DMS53 treated with DMSO at 0.1 percent for 48 hours (cell line): ENCODE measurements around the gene TP73.

ENCODE experiments used
- DNase-seq: peaks from one replicate; lab custom pipeline; 2025; ENCODE audit not compliant: unreplicated experiment; lab: John Stamatoyannopoulos, UW

TP73 gene

GRCh38 chr1:3671371-3672180 lies 19.3 kb downstream of the TP73 start:
- DNase-seq = no peak

DNA sequence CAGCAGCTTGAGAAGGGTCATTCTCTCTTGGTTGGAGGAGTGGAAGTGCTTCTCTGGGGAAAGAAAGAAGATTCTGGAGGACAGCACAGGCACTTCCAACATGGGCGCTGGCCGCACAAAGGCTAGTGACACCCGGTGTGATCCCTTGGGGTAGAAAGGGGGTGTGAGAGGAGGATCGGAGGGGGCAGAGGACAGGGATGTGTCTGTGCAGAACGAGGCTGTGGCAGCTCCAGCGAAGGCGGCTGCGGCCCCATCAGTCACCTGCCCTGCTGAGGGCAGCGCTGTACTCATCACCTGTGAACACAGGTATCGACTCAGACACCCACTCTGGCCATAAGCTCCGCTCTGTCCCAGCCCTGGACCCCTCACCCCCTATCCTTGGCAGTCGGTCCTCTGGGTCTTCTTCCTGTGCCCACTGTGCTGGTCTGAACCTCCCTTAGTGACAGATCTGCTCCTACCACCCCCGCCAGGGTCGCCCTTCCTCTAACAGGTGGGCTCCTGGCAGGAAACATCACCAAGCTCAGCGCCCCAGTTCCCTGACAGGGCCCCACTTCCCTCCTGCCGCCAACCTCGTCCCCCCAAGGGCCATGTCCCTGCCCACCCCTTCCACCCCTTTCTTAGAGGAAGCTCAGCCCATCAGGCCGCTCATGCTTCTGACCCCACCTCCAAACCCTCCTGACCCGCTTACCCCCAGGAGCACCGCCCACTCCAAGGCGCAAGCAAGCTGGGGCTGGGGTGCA lies 20.1 kb downstream of the TP73 start:
- DNase-seq = no peak

DNA sequence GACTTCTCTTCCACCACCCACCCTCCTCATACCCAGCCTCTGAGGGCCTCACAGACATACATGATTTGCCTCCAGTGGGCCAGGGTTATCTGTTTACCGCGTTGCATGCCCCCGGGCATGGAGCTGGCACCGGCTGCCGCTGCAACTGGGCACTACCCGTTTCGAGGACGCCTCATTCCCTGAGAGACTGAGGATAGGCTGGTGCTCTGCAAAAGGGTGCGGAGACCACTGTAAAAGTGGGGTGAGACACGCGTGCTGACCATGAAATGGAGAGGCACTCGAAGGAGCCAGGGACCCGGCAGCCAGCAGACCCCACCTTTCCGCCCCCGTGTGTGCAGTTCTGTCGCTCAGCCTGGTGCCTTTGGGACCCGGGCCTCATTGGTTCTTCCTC lies 20.6 kb downstream of the TP73 start:
- no peak for DNase-seq

GRCh38 chr1:3673381-3674099 lies 21.2 kb downstream of the TP73 start:
- DNase-seq = no peak

- DNase-seq = no peak
These were observed 22.1 kb downstream of the TP73 start for GRCh38 chr1:3674100-3675094.

DNA sequence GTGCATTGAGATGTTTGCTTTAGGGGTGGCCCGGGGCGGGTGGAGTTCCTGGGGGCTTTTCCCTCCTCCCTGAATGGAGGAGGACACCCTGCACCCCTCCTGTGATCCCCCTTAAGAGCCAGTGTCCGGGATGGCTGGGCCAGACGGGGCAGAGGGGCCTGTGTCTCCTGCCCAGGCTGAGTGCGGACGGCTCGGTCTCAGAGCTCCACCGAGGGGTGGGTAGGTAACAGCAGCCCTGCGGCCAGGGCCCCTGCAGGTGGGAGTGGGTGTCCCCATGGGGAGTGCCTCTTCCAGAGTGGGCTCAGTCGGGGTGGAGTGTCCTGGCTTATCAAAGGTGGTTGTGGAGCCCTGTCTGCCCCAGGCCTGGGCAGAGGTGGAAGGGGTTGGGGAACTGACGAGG lies 23.1 kb downstream of the TP73 start:
- no peak for DNase-seq

GRCh38 chr1:3676581-3677470 lies 24.5 kb downstream of the TP73 start:
- no peak for DNase-seq

- DNase-seq = no peak
These were observed 25.2 kb downstream of the TP73 start for GRCh38 chr1:3677484-3677883.

- DNase-seq = no peak
These were observed 26.2 kb downstream of the TP73 start for GRCh38 chr1:3678361-3679097.

DNA sequence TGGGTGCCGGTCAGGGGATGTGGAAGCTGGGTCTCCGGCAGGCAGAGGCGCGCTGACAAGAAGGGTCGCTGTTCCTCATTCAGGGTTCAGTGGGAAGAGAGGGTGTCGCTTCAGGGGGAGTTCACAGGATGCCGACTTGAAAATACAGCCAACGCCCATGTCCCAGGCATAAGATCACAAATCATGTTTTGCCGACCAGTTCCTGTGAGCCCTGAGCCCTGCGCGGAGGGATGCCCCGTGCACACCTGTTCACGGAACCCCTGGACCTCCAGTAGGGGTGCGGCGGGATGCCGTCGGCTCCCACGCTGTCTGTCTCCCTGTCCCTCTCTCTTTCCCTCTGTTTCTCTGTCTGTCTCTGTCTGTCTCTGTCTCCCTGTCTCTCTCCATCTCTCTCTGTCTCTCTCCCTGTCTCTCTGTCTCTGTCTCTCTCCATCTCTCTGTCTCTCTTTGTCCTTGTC lies 26.8 kb downstream of the TP73 start:
- DNase-seq = no peak

DNA sequence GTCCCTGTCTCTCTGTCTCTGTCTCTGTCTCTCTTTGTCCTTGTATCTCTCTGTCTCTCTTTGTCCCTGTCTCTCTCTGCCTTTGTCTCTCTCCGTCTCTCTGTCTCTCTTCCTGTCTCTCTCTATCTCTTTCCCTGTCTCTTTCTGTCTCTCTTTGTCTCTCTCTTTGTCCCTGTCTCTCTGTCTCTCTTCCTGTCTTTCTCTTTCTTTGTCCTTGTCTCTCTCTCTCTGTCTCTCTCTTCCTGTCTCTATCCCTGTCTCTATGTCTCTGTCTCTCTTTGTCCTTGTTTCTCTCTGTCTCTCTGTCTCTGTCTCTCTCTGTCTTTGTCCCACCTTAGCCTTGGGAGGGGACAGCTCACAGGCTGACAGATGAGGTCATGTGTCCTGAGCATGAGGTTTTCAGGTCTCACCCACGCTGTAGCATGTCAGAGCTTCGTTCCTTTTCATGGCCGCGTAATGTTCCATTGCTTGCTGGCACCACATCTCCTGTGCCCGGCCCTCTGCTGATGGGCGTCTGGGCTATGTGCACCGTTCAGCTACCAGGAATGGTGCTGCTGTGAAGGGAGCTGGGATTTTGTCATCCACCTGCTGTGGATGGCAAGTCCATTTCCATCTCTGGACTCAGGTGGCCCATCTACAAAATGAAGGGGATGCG lies 27.6 kb downstream of the TP73 start:
- no peak for DNase-seq

- no peak for DNase-seq
These were observed 28.3 kb downstream of the TP73 start for GRCh38 chr1:3680488-3681230.

DNA sequence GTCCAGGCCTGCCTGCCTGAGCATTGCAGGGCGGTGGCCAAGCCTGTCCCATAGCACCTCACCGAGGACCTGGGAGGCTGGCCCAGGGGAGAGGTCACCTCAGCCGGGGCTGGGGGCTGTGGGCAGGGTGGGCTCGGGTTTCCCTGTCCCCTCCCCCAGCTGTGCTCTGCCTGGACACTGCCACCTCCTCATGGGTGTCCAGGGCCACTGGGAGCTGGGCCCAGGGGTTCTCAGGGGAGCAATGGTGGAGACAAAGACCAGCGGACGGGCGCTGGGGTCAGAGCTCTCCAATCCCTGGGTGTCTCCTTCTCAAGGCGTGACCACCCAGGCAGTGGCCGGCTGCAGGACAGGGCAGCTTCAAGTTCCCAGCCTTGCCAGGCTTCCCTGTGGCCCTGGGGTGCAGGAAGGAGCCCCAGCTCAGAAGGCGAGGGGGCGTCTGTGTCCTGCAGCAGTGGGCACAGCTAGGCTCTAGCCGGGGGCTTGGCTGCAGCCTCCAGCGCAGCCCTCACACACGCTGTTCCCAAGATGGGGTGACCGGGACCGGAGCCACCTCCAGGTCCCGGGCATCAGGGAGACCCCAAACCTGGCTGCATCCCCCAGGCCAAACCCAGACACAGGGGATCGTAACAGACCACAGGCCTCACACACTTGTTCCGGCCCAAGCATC lies 29.0 kb downstream of the TP73 start:
- DNase-seq = no peak

DNA sequence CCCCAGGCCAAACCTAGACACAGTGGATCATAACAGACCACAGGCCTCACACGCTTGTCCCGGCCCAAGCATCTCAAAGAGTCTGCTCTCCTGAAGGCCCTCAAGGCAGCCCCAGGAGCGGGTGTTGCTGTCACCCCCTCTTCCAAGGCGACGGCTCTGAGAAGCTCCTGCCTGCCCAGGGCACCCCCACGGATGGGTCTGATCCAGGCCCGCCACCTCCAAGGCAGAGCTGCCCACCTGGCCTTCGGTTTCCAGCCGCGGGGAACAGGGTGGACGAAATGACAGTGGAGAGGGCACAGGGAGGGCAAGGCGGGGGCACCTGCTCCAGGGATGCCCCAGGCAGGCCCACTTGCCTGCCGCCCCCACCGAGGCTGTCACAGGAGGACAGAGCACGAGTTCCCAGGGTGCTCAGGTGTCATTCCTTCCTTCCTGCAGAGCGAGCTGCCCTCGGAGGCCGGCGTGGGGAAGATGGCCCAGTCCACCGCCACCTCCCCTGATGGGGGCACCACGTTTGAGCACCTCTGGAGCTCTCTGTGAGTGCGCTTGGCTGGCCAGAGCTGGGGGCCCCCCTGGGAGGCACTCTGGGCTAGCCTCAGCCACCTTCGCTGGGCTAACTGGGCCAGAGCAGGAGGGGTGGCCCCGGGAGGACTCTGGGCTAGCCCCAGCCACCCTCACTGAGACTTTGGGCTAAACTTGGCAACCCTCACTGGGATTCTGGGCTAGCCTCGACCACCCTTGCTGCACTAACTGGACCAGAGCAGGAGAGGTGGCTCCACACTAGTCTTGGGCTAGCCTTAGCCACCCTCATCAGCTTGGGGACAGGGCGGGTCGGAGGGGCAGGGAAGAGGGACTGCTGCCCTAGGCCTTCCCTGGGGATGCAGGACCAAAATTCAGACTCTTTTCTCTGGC lies 29.8 kb downstream of the TP73 start:
- no peak for DNase-seq

DNA sequence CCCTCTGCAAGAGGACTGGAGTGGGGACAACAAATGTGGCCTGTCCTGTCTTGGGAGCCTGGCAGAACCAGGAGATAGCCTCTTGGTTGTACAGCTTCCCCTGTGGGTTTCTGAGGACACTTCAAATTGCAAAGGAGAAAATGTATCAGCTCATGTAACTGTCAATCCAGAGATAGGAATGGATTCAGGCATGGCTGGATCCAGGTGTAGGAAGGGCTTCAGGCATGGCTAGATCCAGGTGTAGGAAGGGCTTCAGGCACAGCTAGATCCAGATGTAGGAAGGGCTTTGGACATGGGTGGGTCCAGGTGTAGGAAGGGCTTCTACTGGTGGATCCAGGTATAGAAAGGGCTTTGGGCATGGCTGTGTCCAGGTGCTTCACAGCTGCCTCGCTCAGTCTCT lies 30.9 kb downstream of the TP73 start:
- no peak for DNase-seq

DNA sequence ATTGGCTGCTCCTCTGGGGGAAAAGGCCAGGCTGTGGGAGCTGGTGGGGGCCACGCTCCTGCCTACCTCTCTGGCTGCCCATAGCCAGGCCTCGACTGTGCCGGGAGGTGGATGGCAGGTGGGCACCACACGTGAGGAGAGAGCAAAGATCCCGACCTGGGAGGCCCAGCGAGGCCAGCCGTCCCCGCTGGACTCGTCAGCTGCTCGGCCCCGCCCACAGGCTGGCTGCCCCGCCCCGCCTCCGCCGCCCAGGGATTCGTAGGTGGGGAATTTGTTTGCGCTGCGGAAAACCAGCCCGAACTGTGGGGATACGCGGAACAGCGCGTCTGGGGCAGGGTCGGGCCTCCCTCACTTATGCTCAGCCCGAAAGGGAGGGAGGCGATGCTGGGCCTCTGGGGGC lies 31.7 kb downstream of the TP73 start:
- DNase-seq = no peak
